ENCODE data around the gene CAMK4.

CAMK4 gene

GRCh38 chr5:111422747-111423720 lies 198.8 kb downstream of the CAMK4 start:
- DNase-seq = no peak

- DNase-seq = peak in 3 of 56 donors; percentile 5 to 7 (median 6)
Measured at GRCh38 chr5:111425205-111425604, 201.0 kb downstream of the CAMK4 start.

- no peak for DNase-seq
Measured at GRCh38 chr5:111427762-111428161, 203.6 kb downstream of the CAMK4 start.

- DNase-seq = no peak
Measured at GRCh38 chr5:111432883-111433536, 208.8 kb downstream of the CAMK4 start.

GRCh38 chr5:111434800-111435199 lies 210.6 kb downstream of the CAMK4 start:
- DNase-seq = no peak

GRCh38 chr5:111439473-111440075 lies 215.4 kb downstream of the CAMK4 start:
- no peak for DNase-seq

- DNase-seq = no peak
Measured at GRCh38 chr5:111447099-111447498, 222.9 kb downstream of the CAMK4 start.

GRCh38 chr5:111447822-111448221 lies 223.6 kb downstream of the CAMK4 start:
- no peak for DNase-seq

GRCh38 chr5:111453295-111453694 lies 229.1 kb downstream of the CAMK4 start:
- no peak for DNase-seq

- no peak for DNase-seq
Measured at GRCh38 chr5:111453747-111454146, 229.6 kb downstream of the CAMK4 start.

GRCh38 chr5:111454198-111454622 lies 230.0 kb downstream of the CAMK4 start:
- no peak for DNase-seq

- no peak for DNase-seq
Measured at GRCh38 chr5:111454776-111455175, 230.6 kb downstream of the CAMK4 start.

GRCh38 chr5:111461255-111461671 lies 237.1 kb downstream of the CAMK4 start:
- peak in 19 of 56 donors; percentile 2 to 53 (median 33) for DNase-seq

GRCh38 chr5:111461934-111462333 lies 237.8 kb downstream of the CAMK4 start:
- DNase-seq = no peak

- DNase-seq = no peak
Measured at GRCh38 chr5:111463311-111463710, 239.1 kb downstream of the CAMK4 start.

GRCh38 chr5:111469293-111469896 lies 245.2 kb downstream of the CAMK4 start:
- DNase-seq = no peak

- DNase-seq = no peak
Measured at GRCh38 chr5:111469903-111470302, 245.7 kb downstream of the CAMK4 start.

- no peak for DNase-seq
Measured at GRCh38 chr5:111472096-111472495, 247.9 kb downstream of the CAMK4 start.

GRCh38 chr5:111472579-111472978 lies 248.4 kb downstream of the CAMK4 start:
- DNase-seq = peak in 36 of 56 donors; percentile 3 to 86 (median 40)

- no peak for DNase-seq
Measured at GRCh38 chr5:111478266-111478665, 254.1 kb downstream of the CAMK4 start.

- no peak for DNase-seq
Measured at GRCh38 chr5:111478898-111479297, 254.7 kb downstream of the CAMK4 start.

GRCh38 chr5:111480346-111480745 lies 256.2 kb downstream of the CAMK4 start:
- DNase-seq = no peak

Data from nucleus accumbens (tissue), 56 donors.